Peyer's patch (tissue), 4 donors: ENCODE results near the gene MAGEA4.

Experiments used
- CTCF ChIP-seq, 6 experiments: fragments of 450-650 bp in 4 of 6; fragments of 200-600 bp in 2 of 6; sonication (generic) in 1 of 6; IDR thresholded peaks; one replicate each; pipeline ENCODE4 v1.5.1; 2017 to 2019; ENCODE audit warnings: antibody characterized with exemption in 6 of 6, mild to moderate bottlenecking in 3 of 6, moderate library complexity in 1 of 6
- POLR2A ChIP-seq, 2 donors: fragments of 450-650 bp; IDR thresholded peaks; one replicate each; pipeline ENCODE4 v1.5.1; 2017; ENCODE audit warnings: antibody characterized with exemption in 2 of 2, mild to moderate bottlenecking in 2 of 2, moderate library complexity in 2 of 2

DNA sequence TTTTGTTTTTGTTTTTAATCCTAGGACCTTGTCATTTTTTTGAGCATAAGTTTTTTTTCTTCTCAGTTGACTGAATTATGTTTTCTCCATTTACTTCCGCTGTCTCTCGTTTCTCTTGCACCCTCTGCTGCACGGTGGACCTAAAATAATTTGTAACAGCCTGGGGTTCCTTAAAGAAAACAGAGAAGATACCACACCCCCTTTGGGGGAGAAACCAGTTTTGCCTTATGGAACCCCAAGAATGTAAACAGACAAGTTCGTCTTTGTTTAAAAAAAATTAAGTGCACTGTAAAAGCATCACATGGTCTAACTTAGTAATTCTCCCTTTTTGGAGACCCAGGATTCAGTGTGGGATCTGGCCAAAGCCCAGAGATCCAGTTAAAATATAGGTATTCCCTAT, 32.8 kb upstream of the MAGEA4 start:
- TF ChIP-seq CTCF (IDR thresholded peaks at IDR 0.05) (no peak), POLR2A (IDR thresholded peaks at IDR 0.05) (no peak)
